GM23338 (cell line): ENCODE measurements around the gene DAD1. TPM values are rescaled to one million over a fixed set of nuclear protein-coding genes. Genes with fewer than 3 reads are reported as not detected.

Experiments used
- ATAC-seq: fragments of 200-7000 bp; cut with Tn5 transposase; 3 replicates; pipeline ENCODE4 v1.9.1; 2020
- DNase-seq: peaks from one replicate; pipeline ENCODE4 v3.0.0-alpha.2; 2015; ENCODE audit warnings: low spot score
- H2AFZ ChIP-seq: fragments of 200-600 bp; sonication (generic); 2 replicates; pipeline ENCODE4 v1.8.0; 2016; ENCODE audit warnings: antibody characterized with exemption, mild to moderate bottlenecking, moderate library complexity
- H3F3A ChIP-seq: fragments of 200-600 bp; sonication (generic); replicated peaks from 2 replicates; pipeline ENCODE4 v1.8.0; 2017; ENCODE audit warnings: antibody characterized with exemption, mixed run types, low read depth
- H3K27ac ChIP-seq: fragments of 200-600 bp; sonication (generic); 2 replicates; pipeline ENCODE4 v1.6.1; 2016; ENCODE audit warnings: low read depth
- H3K27me3 ChIP-seq: fragments of 200-600 bp; sonication (generic); 2 replicates; pipeline ENCODE4 v1.8.0; 2016; ENCODE audit warnings: mild to moderate bottlenecking, mixed run types, moderate library complexity; ENCODE audit not compliant: insufficient read depth
- H3K36me3 ChIP-seq: fragments of 200-600 bp; sonication (generic); 2 replicates; pipeline ENCODE4 v1.8.0; 2016; ENCODE audit warnings: mild to moderate bottlenecking; ENCODE audit not compliant: insufficient read depth
- H3K4me1 ChIP-seq: fragments of 200-600 bp; sonication (generic); 2 replicates; pipeline ENCODE4 v1.8.0; 2016; ENCODE audit warnings: mild to moderate bottlenecking, moderate library complexity; ENCODE audit not compliant: insufficient read depth
- H3K4me2 ChIP-seq: fragments of 200-600 bp; sonication (generic); 2 replicates; pipeline ENCODE4 v1.7.1; 2017; ENCODE audit warnings: mixed run types
- H3K4me3 ChIP-seq: fragments of 200-600 bp; sonication (generic); 2 replicates; pipeline ENCODE4 v1.6.1; 2016; ENCODE audit warnings: mixed run types
- H3K79me2 ChIP-seq: fragments of 200-600 bp; sonication (generic); replicated peaks from 2 replicates; pipeline ENCODE4 v1.8.0; 2017; ENCODE audit warnings: mild to moderate bottlenecking; ENCODE audit not compliant: insufficient read depth
- H3K9me2 ChIP-seq: fragments of 200-600 bp; sonication (generic); 2 replicates; pipeline ENCODE4 v1.8.0; 2017; ENCODE audit not compliant: insufficient read depth
- H4K20me1 ChIP-seq: fragments of 200-600 bp; sonication (generic); replicated peaks from 2 replicates; pipeline ENCODE4 v1.8.0; 2017; ENCODE audit warnings: mild to moderate bottlenecking; ENCODE audit not compliant: insufficient read depth
- H3K27ac Mint-ChIP-seq: 2 replicates; pipeline ENCODE4 v1.8.0; 2020; ENCODE audit warnings: inconsistent platforms, mild to moderate bottlenecking, moderate library complexity, mixed read lengths
- H3K27me3 Mint-ChIP-seq: 3 replicates; pipeline ENCODE4 v1.8.0; 2022; ENCODE audit warnings: low read depth, mild to moderate bottlenecking, moderate library complexity, mixed read lengths, inconsistent platforms; ENCODE audit not compliant: insufficient read depth, poor library complexity
- H3K36me3 Mint-ChIP-seq: 3 replicates; pipeline ENCODE4 v1.8.0; 2021; ENCODE audit warnings: low read depth, mild to moderate bottlenecking, inconsistent platforms, moderate library complexity, mixed read lengths
- H3K4me1 Mint-ChIP-seq: 3 replicates; pipeline ENCODE4 v1.8.0; 2020; ENCODE audit warnings: mild to moderate bottlenecking, inconsistent platforms, mixed read lengths
- H3K4me3 Mint-ChIP-seq: 3 replicates; pipeline ENCODE4 v1.8.0; 2021; ENCODE audit warnings: moderate library complexity, mild to moderate bottlenecking, inconsistent platforms, mixed read lengths
- H3K9me3 Mint-ChIP-seq: 3 replicates; pipeline ENCODE4 v1.8.0; 2020; ENCODE audit warnings: moderate library complexity, mild to moderate bottlenecking, inconsistent platforms, mixed read lengths
- CREB1 ChIP-seq: fragments of 250-450 bp; sonication (Bioruptor Pico); IDR thresholded peaks from 2 replicates; pipeline ENCODE4 v1.5.0; 2020; ENCODE audit warnings: low read depth, mild to moderate bottlenecking, moderate library complexity
- CTCF ChIP-seq, 2 experiments: fragments of 200-600 bp in 1 of 2; sonication (generic) in 1 of 2; conservative IDR thresholded peaks; 2 replicates each; pipeline versions ENCODE4 v1.5.1 to v1.6.1; 2016 to 2017; ENCODE audit warnings: antibody characterized with exemption in 2 of 2, low read depth in 2 of 2, mild to moderate bottlenecking in 2 of 2, moderate library complexity in 1 of 2
- ETS1 ChIP-seq: IDR thresholded peaks from 2 replicates; pipeline ENCODE4 v1.6.1; 2016; ENCODE audit warnings: antibody characterized with exemption
- EZH2 ChIP-seq: fragments of 200-600 bp; sonication (generic); IDR thresholded peaks from one replicate; pipeline ENCODE4 v1.8.0; 2017; ENCODE audit warnings: antibody characterized with exemption, mild to moderate bottlenecking, low read depth; ENCODE audit not compliant: unreplicated experiment
- EZH2phosphoT487 ChIP-seq: fragments of 200-600 bp; sonication (generic); IDR thresholded peaks from one replicate; pipeline ENCODE4 v1.8.1; 2018; ENCODE audit warnings: antibody characterized with exemption; ENCODE audit not compliant: unreplicated experiment
- JUNB ChIP-seq: IDR thresholded peaks from one replicate; pipeline ENCODE4 v1.6.1; 2016; ENCODE audit warnings: antibody characterized with exemption; ENCODE audit not compliant: unreplicated experiment
- NANOG ChIP-seq: IDR thresholded peaks from 2 replicates; pipeline ENCODE4 v1.6.1; 2016; ENCODE audit warnings: antibody characterized with exemption, borderline replicate concordance
- POLR2AphosphoS5 ChIP-seq: IDR thresholded peaks from 2 replicates; pipeline ENCODE4 v1.6.1; 2016; ENCODE audit warnings: antibody characterized with exemption, low read depth
- REST ChIP-seq: IDR thresholded peaks from one replicate; pipeline ENCODE4 v1.6.1; 2018; ENCODE audit warnings: antibody characterized with exemption; ENCODE audit not compliant: unreplicated experiment
- STAT1 ChIP-seq: IDR thresholded peaks from one replicate; pipeline ENCODE4 v1.6.1; 2016; ENCODE audit warnings: antibody characterized with exemption; ENCODE audit not compliant: unreplicated experiment
- ZNF114 ChIP-seq: fragments of 250-450 bp; sonication (Bioruptor Pico); IDR thresholded peaks from 2 replicates; pipeline ENCODE4 v1.5.0; 2020; ENCODE audit warnings: mild to moderate bottlenecking, moderate library complexity
- ZNF331 ChIP-seq: fragments of 250-450 bp; sonication (Bioruptor Pico); IDR thresholded peaks from 2 replicates; pipeline ENCODE4 v1.5.0; 2020; ENCODE audit warnings: low read depth, mild to moderate bottlenecking, moderate library complexity
- ZNF462 ChIP-seq: fragments of 250-450 bp; sonication (Bioruptor Pico); IDR thresholded peaks from 2 replicates; pipeline ENCODE4 v1.5.0; 2020; ENCODE audit warnings: mild to moderate bottlenecking, moderate library complexity
- polyA plus RNA-seq: library from polyadenylated mRNA; unstranded; fragments of >200 nt; fragmentation: Nextera tagmentation; extraction: Ambion mirVana; gene quantifications from 2 replicates; pipeline ENCODE4 v1.2.1, GENCODE V29; 2016
- total RNA-seq: library from RNA; depleted of rRNA; stranded (reverse); fragments of >200 nt; shearing (Covaris generic); gene quantifications from 2 replicates; pipeline ENCODE4 v1.2.3, GENCODE V29; 2014

Gene DAD1
- total and polyA plus RNA-seq, 2 experiments from 2014 or later: 180 to 252 TPM

- ATAC-seq: peak; percentile 64
- no peak for DNase-seq
- peaks cover 8% of the 10 kb centered on the region for H3K27me3 Mint-ChIP-seq
- H3K36me3 Mint-ChIP-seq: no peaks in the 10 kb centered on the region
- Histone ChIP-seq H4K20me1 (no peaks in the 10 kb centered on the region), H3K9me2 (peaks cover 4% of the 10 kb centered on the region; the same call in 1 of the 2 replicates), H3K36me3 (no peaks in the 10 kb centered on the region), H3K79me2 (no peaks in the 10 kb centered on the region), H3K27ac (peak overlapping the region; percentile 51), H2AFZ (peak overlapping the region; percentile 16; the same call in 1 of the 2 replicates), H3F3A (peaks cover 18% of the 10 kb centered on the region), H3K4me3 (no peak overlapping the region), H3K4me1 (peaks cover 50% of the 10 kb centered on the region), H3K4me2 (peak overlapping the region; percentile 40), H3K27me3 (no peaks in the 10 kb centered on the region)
- H3K4me3 Mint-ChIP-seq: no peak overlapping the region; the same call in 2 of the 3 replicates
- no peaks in the 10 kb centered on the region for H3K9me3 Mint-ChIP-seq
- TF ChIP-seq CTCF (conservative IDR thresholded peaks at IDR 0.05; ENCODE audit: low read depth in 2 of 2) (no peak), ZNF462 (CRISPR knock-in tag) (no peak), ZNF114 (no peak), EZH2 (no peak), ETS1 (no peak), CREB1 (CRISPR knock-in tag) (no peak), NANOG (no peak), JUNB (no peak), POLR2AphosphoS5 (no peak), ZNF331 (no peak), REST (no peak), STAT1 (no peak), EZH2phosphoT487 (no peak)
- peak overlapping the region; percentile 45; the same call in 1 of the 2 replicates for H3K27ac Mint-ChIP-seq
- H3K4me1 Mint-ChIP-seq: peaks cover 46% of the 10 kb centered on the region
Measured at GRCh38 chr14:22545842-22546721, 42.9 kb downstream of the DAD1 start.
